SK-N-SH treated with all-trans-retinoic acid at 6 μM for 48 hours (cell line): ENCODE data around the gene R3HDM1.

Experiments used
- ARNTL ChIP-seq: fragments of 450-650 bp; formaldehyde crosslinking; IDR thresholded peaks from 2 replicates; pipeline ENCODE4 v1.5.0; 2020; ENCODE audit warnings: low read depth, mild to moderate bottlenecking, moderate library complexity, borderline replicate concordance
- BACH2 ChIP-seq: fragments of 250-450 bp; sonication (Bioruptor Pico); IDR thresholded peaks from 2 replicates; pipeline ENCODE4 v1.9.0; 2021; ENCODE audit warnings: mild to moderate bottlenecking, borderline replicate concordance
- ISL1 ChIP-seq: fragments of 250-450 bp; sonication (Bioruptor Pico); IDR thresholded peaks from 2 replicates; pipeline ENCODE4 v2.1.2; 2022; ENCODE audit warnings: mild to moderate bottlenecking, moderate library complexity
- TOX ChIP-seq: fragments of 250-450 bp; sonication (Bioruptor Pico); IDR thresholded peaks from 2 replicates; pipeline ENCODE4 v1.8.0; 2021; ENCODE audit warnings: mild to moderate bottlenecking, moderate library complexity, borderline replicate concordance
- ZFP3 ChIP-seq: fragments of 250-450 bp; sonication (Bioruptor Pico); IDR thresholded peaks from 2 replicates; pipeline ENCODE4 v1.5.0; 2020; ENCODE audit warnings: mild to moderate bottlenecking, moderate library complexity
- ZFP30 ChIP-seq: fragments of 450-650 bp; formaldehyde crosslinking; IDR thresholded peaks from 2 replicates; pipeline ENCODE4 v1.5.0; 2022; ENCODE audit warnings: mild to moderate bottlenecking, moderate library complexity
- ZNF8 ChIP-seq: fragments of 450-650 bp; formaldehyde crosslinking; IDR thresholded peaks from 2 replicates; pipeline ENCODE4 v1.5.0; 2020; ENCODE audit warnings: mild to moderate bottlenecking, moderate library complexity
- TF ChIP-seq, protein P1 (sequence below): fragments of 250-450 bp; sonication (Bioruptor Pico); IDR thresholded peaks from 2 replicates; pipeline ENCODE4 v1.8.0; 2020; ENCODE audit warnings: mild to moderate bottlenecking, moderate library complexity, borderline replicate concordance
- TF ChIP-seq, protein P2 (sequence below): fragments of 250-450 bp; sonication (Bioruptor Pico); IDR thresholded peaks from 2 replicates; pipeline ENCODE4 v1.5.1; 2021; ENCODE audit warnings: mild to moderate bottlenecking, moderate library complexity

DNA sequence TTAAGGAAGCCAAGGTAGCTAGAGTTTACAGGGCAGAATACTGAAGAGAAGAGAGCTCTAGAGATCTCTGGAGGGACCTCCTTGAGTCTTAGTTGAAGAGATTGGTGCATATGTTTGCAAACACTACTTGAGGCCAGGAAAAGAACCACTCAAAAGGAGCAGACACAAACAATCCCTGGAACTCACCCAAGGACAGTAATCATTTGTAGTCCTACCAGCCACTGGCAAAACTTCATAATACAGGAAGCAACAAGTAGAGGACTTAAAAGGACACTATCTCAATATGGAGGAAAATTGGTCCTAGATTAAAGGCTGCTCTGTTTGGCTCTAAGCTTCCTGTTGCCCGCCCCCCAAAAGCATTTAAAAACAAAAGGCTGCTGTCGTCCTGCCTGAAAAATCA, 163.4 kb downstream of the R3HDM1 start:
- no peak for TF ChIP-seq ARNTL (CRISPR knock-in tag)
- TF ChIP-seq TOX (CRISPR knock-in tag): no peak
- no peak for TF ChIP-seq ZFP30 (CRISPR knock-in tag)
- TF ChIP-seq, protein P1, sequence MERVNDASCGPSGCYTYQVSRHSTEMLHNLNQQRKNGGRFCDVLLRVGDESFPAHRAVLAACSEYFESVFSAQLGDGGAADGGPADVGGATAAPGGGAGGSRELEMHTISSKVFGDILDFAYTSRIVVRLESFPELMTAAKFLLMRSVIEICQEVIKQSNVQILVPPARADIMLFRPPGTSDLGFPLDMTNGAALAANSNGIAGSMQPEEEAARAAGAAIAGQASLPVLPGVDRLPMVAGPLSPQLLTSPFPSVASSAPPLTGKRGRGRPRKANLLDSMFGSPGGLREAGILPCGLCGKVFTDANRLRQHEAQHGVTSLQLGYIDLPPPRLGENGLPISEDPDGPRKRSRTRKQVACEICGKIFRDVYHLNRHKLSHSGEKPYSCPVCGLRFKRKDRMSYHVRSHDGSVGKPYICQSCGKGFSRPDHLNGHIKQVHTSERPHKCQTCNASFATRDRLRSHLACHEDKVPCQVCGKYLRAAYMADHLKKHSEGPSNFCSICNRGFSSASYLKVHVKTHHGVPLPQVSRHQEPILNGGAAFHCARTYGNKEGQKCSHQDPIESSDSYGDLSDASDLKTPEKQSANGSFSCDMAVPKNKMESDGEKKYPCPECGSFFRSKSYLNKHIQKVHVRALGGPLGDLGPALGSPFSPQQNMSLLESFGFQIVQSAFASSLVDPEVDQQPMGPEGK (CRISPR knock-in tag): no peak
- TF ChIP-seq BACH2: no peak
- TF ChIP-seq ZNF8: no peak
- TF ChIP-seq ISL1 (CRISPR knock-in tag): no peak
- TF ChIP-seq, protein P2, sequence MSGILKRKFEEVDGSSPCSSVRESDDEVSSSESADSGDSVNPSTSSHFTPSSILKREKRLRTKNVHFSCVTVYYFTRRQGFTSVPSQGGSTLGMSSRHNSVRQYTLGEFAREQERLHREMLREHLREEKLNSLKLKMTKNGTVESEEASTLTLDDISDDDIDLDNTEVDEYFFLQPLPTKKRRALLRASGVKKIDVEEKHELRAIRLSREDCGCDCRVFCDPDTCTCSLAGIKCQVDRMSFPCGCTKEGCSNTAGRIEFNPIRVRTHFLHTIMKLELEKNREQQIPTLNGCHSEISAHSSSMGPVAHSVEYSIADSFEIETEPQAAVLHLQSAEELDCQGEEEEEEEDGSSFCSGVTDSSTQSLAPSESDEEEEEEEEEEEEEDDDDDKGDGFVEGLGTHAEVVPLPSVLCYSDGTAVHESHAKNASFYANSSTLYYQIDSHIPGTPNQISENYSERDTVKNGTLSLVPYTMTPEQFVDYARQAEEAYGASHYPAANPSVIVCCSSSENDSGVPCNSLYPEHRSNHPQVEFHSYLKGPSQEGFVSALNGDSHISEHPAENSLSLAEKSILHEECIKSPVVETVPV: no peak
- no peak for TF ChIP-seq ZFP3
